Central memory CD8-positive, alpha-beta T cell (primary cell): ENCODE results near the gene MRPL55.

ENCODE experiments used
- ATAC-seq: fragments of 150-1000 bp; cut with Tn5 transposase; replicated peaks from 2 replicates; pipeline ENCODE4 v1.10.0; 2022; ENCODE audit warnings: mild to moderate bottlenecking, moderate FRiP score, moderate number of reproducible peaks; ENCODE audit not compliant: poor library complexity, severe bottlenecking; ENCODE audit errors: extremely low read depth
- DNase-seq, 2 donors: peaks; one replicate each; pipeline ENCODE4 v3.0.0; 2021; ENCODE audit warnings: low spot score in 2 of 2
- H3K27ac Mint-ChIP-seq: one replicate; pipeline ENCODE4 v1.8.0; 2022; ENCODE audit warnings: low read depth, mild to moderate bottlenecking, moderate library complexity, mixed read lengths
- H3K27me3 Mint-ChIP-seq: one replicate; pipeline ENCODE4 v1.8.0; 2022; ENCODE audit warnings: mixed read lengths
- H3K36me3 Mint-ChIP-seq: one replicate; pipeline ENCODE4 v1.8.0; 2022; ENCODE audit warnings: mild to moderate bottlenecking, moderate library complexity, mixed read lengths; ENCODE audit not compliant: insufficient read depth
- H3K4me1 Mint-ChIP-seq: one replicate; pipeline ENCODE4 v1.8.0; 2022; ENCODE audit warnings: mixed read lengths
- H3K4me3 Mint-ChIP-seq: one replicate; pipeline ENCODE4 v1.8.0; 2022; ENCODE audit warnings: mild to moderate bottlenecking, moderate library complexity, mixed read lengths
- H3K9me3 Mint-ChIP-seq: one replicate; pipeline ENCODE4 v1.8.0; 2022; ENCODE audit warnings: mixed read lengths

Gene MRPL55

DNA sequence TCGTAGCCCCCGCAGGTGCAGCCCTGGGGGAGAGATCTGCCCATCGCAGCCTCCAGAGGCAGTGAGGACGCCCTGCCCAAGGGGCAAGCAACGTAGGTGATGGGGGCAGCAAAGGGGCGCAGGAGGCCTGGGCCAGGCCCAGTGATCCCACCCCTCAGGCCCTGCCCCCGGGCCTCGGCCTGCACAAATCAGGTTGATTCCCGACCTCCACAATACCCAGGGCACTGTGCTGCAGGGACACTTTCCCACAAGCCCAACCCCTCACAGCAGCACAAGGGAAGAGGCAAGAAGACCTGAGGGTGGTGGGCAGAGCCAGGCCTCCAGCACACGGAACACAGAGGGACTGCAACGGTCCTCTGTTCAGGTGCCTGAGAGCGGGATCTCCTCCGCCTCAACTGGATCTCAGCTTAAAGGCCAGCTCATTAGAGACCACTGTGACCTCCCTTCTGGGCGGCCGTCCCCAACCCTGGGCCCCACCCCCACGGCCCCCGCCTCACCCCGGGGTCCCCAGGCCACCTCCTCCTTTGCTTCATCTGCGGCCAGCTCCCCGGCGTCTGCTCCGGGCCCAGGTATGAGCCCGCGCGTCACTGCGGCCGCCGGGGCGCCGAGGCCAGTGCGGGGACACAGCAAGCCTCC is 27.4 kb downstream of the MRPL55 start:
- peak overlapping the region; percentile 25 for H3K27ac Mint-ChIP-seq
- DNase-seq = no peak
- peaks cover 60% of the 10 kb centered on the region for H3K4me1 Mint-ChIP-seq
- ATAC-seq = peak; percentile 4
- H3K36me3 Mint-ChIP-seq = peaks cover 28% of the 10 kb centered on the region
- H3K4me3 Mint-ChIP-seq = peak overlapping the region; percentile 91
- H3K9me3 Mint-ChIP-seq = no peaks in the 10 kb centered on the region
- H3K27me3 Mint-ChIP-seq = no peaks in the 10 kb centered on the region

DNA sequence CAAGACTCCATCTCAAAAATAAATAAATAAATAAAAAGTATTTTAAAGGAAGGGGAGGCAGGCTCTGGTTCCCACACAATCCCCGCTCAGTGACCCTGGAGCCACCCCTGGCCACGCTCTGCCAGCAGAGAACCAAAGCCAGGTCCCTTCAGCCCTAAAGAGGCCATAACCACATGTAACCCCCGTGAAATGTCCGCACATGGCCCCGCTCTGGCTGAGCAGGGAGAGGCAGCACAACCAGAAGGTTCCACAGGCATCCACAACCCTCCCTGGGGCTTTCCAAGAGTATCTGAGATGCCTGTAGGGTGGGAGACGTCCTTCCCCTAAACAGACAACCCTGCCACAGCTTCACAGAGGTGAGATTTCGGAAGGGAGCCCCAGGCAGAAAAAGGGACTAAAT is 28.0 kb downstream of the MRPL55 start:
- Mint-ChIP-seq H3K4me1 (peaks cover 54% of the 10 kb centered on the region), H3K4me3 (peak overlapping the region; percentile 91), H3K27me3 (no peaks in the 10 kb centered on the region), H3K9me3 (no peaks in the 10 kb centered on the region), H3K36me3 (peaks cover 27% of the 10 kb centered on the region), H3K27ac (peak overlapping the region; percentile 25)
- DNase-seq = no peak
- no peak for ATAC-seq

DNA sequence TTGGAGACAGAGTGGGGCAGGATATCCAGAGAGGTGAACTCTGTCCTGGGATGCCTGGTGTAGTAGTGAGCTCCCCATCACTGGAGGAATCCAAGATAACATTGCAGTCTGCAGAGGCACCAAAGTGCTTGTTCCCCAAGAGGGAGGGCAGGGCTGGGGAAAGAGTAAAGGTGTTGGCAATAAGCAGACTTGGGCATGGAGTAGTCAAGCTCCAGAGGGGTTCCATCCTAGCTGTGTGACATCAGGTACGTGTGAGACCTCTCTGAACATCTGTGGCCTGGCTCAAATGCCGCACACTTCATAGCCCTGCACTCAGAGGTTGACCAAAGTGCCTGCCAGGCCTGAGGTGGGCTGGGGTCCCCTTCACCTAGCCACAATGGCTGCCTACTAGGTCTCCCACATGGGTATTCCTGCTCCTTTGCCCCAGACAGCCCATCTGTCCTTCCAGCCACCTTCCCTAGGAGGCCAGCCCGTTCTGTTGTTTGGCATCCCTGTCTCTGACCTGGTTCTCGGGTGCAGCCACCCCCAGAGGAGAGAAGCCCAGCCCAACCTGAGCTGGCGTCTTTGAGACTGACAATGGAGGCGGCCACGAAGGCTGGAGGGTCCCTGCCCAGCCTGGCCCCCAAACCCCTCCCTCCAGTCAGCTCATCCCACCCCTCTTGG is 29.4 kb downstream of the MRPL55 start:
- H3K4me3 Mint-ChIP-seq = no peak overlapping the region
- ATAC-seq (no peak), DNase-seq (no peak)
- peaks cover 45% of the 10 kb centered on the region for H3K4me1 Mint-ChIP-seq
- peaks cover 20% of the 10 kb centered on the region for H3K36me3 Mint-ChIP-seq
- no peak overlapping the region for H3K27ac Mint-ChIP-seq
- no peaks in the 10 kb centered on the region for H3K9me3 Mint-ChIP-seq
- no peaks in the 10 kb centered on the region for H3K27me3 Mint-ChIP-seq

DNA sequence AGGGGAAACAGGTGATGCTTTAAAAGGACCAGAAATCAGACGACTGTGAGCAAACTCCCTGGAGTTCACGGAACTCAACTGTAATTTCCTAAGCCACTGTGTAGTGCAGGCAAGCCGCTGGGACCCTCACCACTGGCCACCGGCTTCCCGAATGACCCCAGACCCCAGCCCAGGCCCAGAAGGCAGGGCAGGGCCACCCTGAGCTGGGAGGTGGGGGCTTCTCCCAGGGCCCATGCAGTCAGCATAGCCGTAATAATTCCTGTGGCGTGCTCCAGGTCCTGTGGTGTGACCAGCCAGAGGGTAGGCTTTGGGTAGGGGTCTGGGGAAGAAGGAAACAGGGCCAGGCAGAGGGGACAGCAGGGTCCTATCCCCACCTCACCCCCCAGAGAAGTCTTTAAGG is 30.1 kb downstream of the MRPL55 start:
- Mint-ChIP-seq H3K27me3 (no peaks in the 10 kb centered on the region), H3K27ac (no peak overlapping the region), H3K9me3 (no peaks in the 10 kb centered on the region), H3K36me3 (peaks cover 17% of the 10 kb centered on the region), H3K4me3 (no peak overlapping the region), H3K4me1 (peaks cover 38% of the 10 kb centered on the region)
- no peak for ATAC-seq
- DNase-seq = no peak

DNA sequence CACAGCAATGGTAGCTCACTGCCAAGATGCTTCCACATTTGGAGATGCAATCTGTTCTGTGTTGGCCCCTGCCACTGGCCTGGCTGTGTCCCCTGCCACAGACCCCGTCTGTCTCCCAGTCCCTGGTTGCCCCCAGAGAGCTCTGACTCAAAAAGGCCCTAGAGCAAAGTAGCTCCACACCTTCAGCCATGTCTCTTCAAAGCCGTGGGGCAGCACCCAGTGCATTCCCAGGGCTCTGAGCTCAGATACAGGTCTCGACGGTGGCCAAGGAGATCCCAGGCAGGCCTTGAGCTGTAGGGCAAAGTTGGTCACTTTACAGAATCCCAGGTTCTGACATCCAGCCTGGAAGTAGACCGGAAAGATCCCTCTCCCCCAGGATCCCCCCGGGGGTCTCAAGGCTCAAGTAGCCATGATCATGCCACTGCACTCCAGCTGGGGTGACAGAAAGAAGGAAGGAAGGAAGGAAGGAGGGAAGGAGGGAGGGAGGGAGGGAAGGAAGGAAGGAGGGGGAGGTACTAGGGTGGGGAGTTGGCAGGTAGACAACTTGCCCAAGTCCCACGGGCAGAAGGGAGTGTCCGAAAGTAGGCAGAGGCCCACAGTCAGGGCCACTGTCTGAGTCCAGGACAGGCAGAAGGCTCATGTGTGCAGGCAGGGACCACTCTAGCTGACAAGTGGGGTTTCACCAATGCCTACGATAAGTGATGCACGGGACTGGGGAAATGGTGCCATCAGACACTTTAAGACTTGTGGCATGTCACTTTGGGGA is 31.4 kb downstream of the MRPL55 start:
- Mint-ChIP-seq H3K4me1 (peaks cover 30% of the 10 kb centered on the region), H3K27me3 (no peaks in the 10 kb centered on the region), H3K9me3 (no peaks in the 10 kb centered on the region), H3K27ac (no peak overlapping the region), H3K36me3 (peaks cover 6% of the 10 kb centered on the region), H3K4me3 (no peak overlapping the region)
- DNase-seq = no peak
- ATAC-seq = no peak

DNA sequence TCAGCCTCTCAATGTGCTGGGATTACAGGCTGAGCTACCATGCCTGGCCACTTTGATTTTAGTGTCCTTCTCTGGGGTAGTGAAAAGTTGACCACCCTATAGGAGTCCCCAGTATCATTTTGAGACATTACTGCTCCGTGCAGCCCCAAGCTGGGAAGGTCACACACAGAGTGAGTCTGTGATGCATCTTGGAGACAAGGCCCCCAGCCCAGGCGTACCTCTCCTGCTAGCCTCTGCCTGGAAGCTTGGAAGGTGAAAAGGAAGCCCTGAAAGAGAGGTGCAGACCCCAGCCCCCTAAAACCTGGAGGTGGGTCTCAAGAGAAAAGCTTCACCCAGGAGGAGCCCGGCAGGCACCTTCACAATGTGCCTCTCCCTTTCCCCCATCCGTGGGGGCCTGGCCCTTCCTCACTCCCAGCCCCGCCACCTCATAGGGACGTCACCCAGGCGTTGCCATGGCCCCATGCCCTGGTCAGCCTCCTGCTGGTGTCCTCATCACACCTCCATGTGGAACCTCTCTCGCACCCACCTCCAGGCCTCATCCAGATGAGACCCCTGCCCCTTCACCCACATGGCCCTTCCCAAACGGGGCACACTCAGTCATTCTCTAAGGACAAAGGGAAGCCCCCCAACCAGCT is 32.2 kb downstream of the MRPL55 start:
- H3K27ac Mint-ChIP-seq = no peak overlapping the region
- no peaks in the 10 kb centered on the region for H3K27me3 Mint-ChIP-seq
- DNase-seq (no peak), ATAC-seq (no peak)
- H3K9me3 Mint-ChIP-seq = no peaks in the 10 kb centered on the region
- peaks cover 30% of the 10 kb centered on the region for H3K4me1 Mint-ChIP-seq
- H3K36me3 Mint-ChIP-seq = peaks cover under 1% of the 10 kb centered on the region
- H3K4me3 Mint-ChIP-seq = no peak overlapping the region

DNA sequence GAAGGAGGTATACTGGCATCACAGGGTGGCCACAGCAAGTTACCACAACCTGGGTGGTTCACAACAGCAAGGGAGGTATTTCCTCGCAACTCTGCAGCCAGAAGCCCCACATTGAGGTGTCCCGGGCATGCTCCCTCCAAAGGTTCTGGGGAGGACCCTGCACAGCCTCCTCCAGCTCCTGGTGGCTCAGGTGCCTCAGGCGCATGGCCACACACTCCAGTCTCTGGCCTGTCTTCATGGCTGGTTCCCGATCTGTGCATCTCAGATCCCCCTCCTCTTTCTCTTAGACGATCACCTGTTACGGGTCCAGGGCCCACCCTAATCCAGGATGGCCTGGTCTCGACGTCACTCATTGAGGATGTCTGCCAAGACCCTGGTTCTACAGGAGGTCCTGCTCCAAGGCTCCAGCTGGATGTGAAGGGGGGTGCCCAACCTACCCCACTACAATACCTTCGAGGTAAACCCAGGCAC is 33.3 kb downstream of the MRPL55 start:
- peaks cover 1% of the 10 kb centered on the region for H3K36me3 Mint-ChIP-seq
- no peaks in the 10 kb centered on the region for H3K27me3 Mint-ChIP-seq
- DNase-seq (no peak), ATAC-seq (no peak)
- peaks cover 20% of the 10 kb centered on the region for H3K4me1 Mint-ChIP-seq
- H3K27ac Mint-ChIP-seq = no peak overlapping the region
- H3K9me3 Mint-ChIP-seq = no peaks in the 10 kb centered on the region
- no peak overlapping the region for H3K4me3 Mint-ChIP-seq

DNA sequence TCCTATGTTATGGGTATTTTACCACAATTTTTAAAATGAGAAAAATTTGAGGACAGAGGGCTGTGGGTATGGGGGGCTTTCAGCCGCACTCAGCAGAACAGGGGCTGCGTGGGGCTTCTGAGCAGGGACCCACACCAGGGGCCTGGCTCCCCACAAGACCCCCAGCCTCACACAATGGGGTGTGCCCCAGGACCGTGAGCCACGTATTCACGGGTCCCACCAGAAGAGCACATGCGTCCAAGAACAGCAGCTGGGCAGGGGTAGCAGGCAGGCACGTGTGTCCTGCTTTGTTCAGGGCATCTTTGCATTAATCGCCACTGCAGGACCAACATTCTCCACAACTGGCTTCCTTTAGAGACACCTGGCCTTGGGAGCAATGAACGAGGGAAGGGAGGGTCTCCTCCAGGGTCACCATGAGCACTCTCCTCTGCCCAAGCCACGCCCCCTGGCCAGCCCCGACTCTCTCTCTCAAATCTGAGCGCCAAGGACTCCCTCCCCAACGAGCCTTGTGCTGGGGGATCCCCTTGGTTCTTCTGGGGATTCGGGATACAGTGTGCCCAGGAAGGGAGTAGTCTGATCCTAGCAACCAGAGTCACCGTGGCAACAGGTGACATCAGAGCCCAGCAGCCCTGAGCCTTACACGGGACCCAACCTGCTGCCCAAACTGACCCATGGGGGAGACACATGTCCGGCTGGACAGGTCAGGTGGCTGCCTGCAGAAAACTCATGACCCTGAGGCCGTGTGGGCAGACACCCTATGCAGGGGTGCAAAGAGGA is 34.0 kb downstream of the MRPL55 start:
- Mint-ChIP-seq H3K36me3 (peaks cover 1% of the 10 kb centered on the region), H3K27ac (no peak overlapping the region), H3K4me3 (no peak overlapping the region), H3K4me1 (peaks cover 20% of the 10 kb centered on the region), H3K27me3 (no peaks in the 10 kb centered on the region), H3K9me3 (no peaks in the 10 kb centered on the region)
- no peak for DNase-seq
- no peak for ATAC-seq

DNA sequence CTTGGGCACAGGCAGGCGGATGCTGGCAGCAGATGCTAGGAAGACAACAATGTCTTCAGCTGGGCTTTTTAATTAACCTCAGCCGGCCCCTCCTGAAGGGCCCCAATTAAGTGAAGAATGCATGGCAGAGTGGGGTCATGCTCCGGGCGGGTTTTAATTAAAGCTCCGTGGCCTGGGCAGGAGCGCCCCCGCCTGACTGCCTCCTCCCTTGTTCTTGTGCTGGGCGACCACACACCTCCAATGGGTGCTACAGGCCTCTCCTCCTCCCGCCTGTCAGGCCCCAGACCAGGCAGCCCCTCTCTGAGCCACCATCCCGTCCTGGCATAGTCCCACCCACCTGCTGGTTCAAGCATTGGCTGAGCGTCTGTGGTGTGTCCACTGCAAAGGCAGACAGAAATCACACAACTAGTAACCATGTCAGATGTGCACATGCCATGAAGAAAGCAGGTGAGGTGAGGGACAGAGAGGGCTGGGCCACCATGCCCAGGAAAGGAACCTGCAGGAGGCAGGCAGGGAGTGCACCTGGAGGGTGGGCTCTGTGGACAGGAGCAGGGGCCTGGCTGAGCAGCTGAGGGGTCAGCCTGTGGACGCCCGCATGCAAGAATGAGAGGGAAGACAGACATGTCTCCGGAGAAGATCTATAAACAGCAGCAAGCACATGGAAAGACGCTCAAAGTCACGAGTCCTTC is 35.1 kb downstream of the MRPL55 start:
- ATAC-seq (no peak), DNase-seq (no peak)
- H3K4me1 Mint-ChIP-seq = peaks cover 15% of the 10 kb centered on the region

DNA sequence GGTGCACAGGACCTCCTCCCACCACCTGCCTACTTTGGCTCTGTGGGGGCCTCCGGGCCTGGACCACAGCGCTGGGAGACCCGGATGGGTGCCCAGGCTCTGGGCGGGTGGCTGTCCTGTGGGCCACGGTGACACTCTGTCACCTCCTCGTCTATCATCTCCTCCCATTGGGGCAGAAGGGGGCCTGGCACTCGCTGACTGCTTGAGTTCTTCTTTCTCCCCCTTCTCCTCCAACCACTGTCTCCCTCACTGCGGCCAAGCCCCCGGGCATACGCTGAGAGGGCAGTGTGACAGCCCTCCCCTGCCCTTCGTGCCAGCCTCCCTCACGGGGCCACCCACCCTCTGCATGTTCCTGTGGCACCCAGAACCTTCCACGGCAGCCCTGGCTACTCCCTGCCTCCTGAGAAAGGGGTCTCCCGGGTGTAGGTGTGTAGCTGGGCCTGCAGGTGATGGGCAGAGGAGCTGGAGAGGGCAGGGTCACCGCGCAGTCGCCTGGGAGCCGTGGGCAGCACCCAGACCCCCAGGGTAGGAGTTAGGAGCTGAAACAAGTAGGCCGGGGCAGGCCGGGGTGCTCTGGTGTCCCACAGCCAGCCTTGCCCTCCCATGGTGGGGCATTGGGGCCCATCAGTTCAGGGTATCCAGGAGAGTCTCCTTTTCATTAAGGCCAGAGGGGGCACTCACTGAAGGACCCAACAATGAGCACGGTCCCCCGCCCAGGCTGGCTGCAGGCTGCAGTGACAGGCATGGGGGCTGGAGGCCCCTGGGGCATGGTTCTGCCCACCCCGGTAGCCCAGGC is 35.8 kb downstream of the MRPL55 start:
- no peaks in the 10 kb centered on the region for H3K27me3 Mint-ChIP-seq
- peaks cover 15% of the 10 kb centered on the region for H3K4me1 Mint-ChIP-seq
- no peaks in the 10 kb centered on the region for H3K9me3 Mint-ChIP-seq
- H3K4me3 Mint-ChIP-seq = no peak overlapping the region
- H3K36me3 Mint-ChIP-seq = peaks cover 1% of the 10 kb centered on the region
- DNase-seq (no peak), ATAC-seq (no peak)
- no peak overlapping the region for H3K27ac Mint-ChIP-seq

More for the DNA sequence above, 35.1 kb downstream of the MRPL55 start:
- Mint-ChIP-seq H3K9me3 (no peaks in the 10 kb centered on the region), H3K4me3 (no peak overlapping the region), H3K27ac (no peak overlapping the region), H3K27me3 (no peaks in the 10 kb centered on the region), H3K36me3 (peaks cover 1% of the 10 kb centered on the region)

DNA sequence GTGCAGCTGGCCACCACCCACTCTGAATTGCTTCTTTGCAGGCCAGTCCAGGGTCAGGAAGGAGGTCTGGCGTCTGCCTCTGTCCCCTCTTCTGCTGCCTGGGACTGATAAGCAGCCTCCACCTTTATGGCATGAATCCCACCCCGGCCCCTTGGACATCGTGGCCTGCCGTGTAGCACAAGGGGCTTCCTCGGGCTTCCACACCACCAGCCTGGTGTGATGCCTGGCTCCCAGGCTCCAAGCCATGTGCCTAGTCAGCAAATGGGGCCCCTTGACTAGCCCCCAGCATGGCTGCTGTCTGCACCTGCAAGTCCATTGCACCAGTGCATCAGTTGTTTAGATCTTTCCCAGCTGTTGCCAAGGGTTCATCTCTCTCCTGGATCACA is 36.4 kb downstream of the MRPL55 start:
- no peaks in the 10 kb centered on the region for H3K9me3 Mint-ChIP-seq
- H3K4me3 Mint-ChIP-seq = no peak overlapping the region
- H3K27me3 Mint-ChIP-seq = no peaks in the 10 kb centered on the region
- ATAC-seq (no peak), DNase-seq (no peak)
- H3K27ac Mint-ChIP-seq = no peak overlapping the region
- H3K36me3 Mint-ChIP-seq = peaks cover 1% of the 10 kb centered on the region
- H3K4me1 Mint-ChIP-seq = peaks cover 13% of the 10 kb centered on the region
